GM04504 (cell line): ENCODE data around the gene CTNNBL1.
A peak's percentile ranks its signal among the peaks of the same experiment; 100 is the strongest.
"Not testable (repeated sequence)": the region's sequence is repeated elsewhere in the genome, so short reads cannot be mapped to it uniquely, and the experiment has no call there.

Experiments
- DNase-seq: peaks from one replicate; pipeline ENCODE4 v3.0.0-alpha.2; 2012; ENCODE audit warnings: low read depth

CTNNBL1 gene

GRCh38 chr20:37711994-37712964 is 18.4 kb downstream of the CTNNBL1 start:
- no peak for DNase-seq

- no peak for DNase-seq
Observed at GRCh38 chr20:37713396-37713795, 19.6 kb downstream of the CTNNBL1 start.

- DNase-seq = no peak
Observed at GRCh38 chr20:37714978-37715672, 21.3 kb downstream of the CTNNBL1 start.

- DNase-seq = no peak
Observed at GRCh38 chr20:37721751-37722150, 27.9 kb downstream of the CTNNBL1 start.

- not testable (repeated sequence) for DNase-seq
Observed at GRCh38 chr20:37722312-37722711, 28.5 kb downstream of the CTNNBL1 start.

- DNase-seq = no peak
Observed at GRCh38 chr20:37723668-37724067, 29.8 kb downstream of the CTNNBL1 start.

- DNase-seq = no peak
Observed at GRCh38 chr20:37725165-37725564, 31.3 kb downstream of the CTNNBL1 start.

- no peak for DNase-seq
Observed at GRCh38 chr20:37725855-37726254, 32.0 kb downstream of the CTNNBL1 start.

GRCh38 chr20:37726321-37726720 is 32.5 kb downstream of the CTNNBL1 start:
- no peak for DNase-seq

- no peak for DNase-seq
Observed at GRCh38 chr20:37726971-37727956, 33.4 kb downstream of the CTNNBL1 start.

GRCh38 chr20:37727957-37728634 is 34.3 kb downstream of the CTNNBL1 start:
- DNase-seq = no peak

- no peak for DNase-seq
Observed at GRCh38 chr20:37728635-37728983, 34.8 kb downstream of the CTNNBL1 start.

- no peak for DNase-seq
Observed at GRCh38 chr20:37729452-37729851, 35.6 kb downstream of the CTNNBL1 start.

- no peak for DNase-seq
Observed at GRCh38 chr20:37729909-37730308, 36.1 kb downstream of the CTNNBL1 start.

GRCh38 chr20:37733416-37733815 is 39.6 kb downstream of the CTNNBL1 start:
- no peak for DNase-seq

- peak; percentile 24 for DNase-seq
Observed at GRCh38 chr20:37734228-37734985, 40.6 kb downstream of the CTNNBL1 start.

GRCh38 chr20:37735541-37735940 is 41.7 kb downstream of the CTNNBL1 start:
- no peak for DNase-seq

GRCh38 chr20:37736132-37736531 is 42.3 kb downstream of the CTNNBL1 start:
- DNase-seq = no peak

GRCh38 chr20:37737826-37738420 is 44.1 kb downstream of the CTNNBL1 start:
- no peak for DNase-seq

GRCh38 chr20:37741055-37741454 is 47.2 kb downstream of the CTNNBL1 start:
- no peak for DNase-seq
